DMS79 treated with DMSO at 0.1 percent for 48 hours (cell line): Measurements from ENCODE around the gene VPS11.
"Not testable (repeated sequence)": the region's sequence is repeated elsewhere in the genome, so short reads cannot be mapped to it uniquely, and the experiment has no call there.

Source experiments
- DNase-seq: peaks from one replicate; lab custom pipeline; 2025; lab: John Stamatoyannopoulos, UW

Gene VPS11

DNA sequence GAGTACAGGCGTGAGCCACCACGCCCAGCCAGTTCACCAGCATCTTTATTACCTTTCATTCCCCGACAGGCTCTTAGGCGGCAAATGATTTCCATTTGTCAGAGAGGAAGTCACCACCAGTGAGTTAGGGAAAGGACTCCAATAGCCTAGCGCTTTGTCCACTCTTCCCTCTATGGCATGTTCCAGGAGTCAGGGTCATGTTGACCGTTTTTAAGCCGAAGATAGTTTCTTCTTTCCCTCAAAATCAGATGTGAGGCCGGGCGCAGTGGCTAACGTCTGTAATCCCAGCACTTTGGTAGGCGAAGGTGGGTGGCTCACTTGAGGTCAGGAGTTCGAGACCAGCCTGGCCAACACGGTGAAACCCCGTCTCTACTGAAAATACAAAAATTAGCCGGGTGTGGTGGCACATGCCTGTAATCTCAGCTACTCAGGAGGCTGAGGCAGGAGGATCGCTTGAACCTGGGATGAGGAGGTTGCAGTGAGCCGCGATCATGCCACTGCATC, 35.6 kb downstream of the VPS11 start:
- not testable (repeated sequence) for DNase-seq

DNA sequence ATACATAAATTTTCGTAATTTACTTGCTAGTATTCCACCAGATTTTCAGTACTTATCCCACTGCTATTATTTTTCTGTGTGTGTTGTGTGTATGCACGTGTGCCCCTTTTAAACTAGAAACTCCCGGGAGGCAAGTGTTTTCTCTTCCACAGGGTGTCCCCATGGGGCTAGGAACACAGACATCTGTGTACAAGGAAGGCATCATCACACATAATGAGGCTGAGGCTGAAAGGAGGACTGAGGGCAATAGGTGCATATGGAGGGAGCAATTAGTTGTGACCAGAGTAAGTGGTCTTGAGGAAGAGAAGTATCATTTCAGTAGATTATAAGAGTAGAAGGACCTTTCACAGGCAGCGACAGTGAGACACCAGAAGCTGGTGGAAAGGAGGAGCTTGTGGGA, 36.2 kb downstream of the VPS11 start:
- peak; percentile 72 for DNase-seq

DNA sequence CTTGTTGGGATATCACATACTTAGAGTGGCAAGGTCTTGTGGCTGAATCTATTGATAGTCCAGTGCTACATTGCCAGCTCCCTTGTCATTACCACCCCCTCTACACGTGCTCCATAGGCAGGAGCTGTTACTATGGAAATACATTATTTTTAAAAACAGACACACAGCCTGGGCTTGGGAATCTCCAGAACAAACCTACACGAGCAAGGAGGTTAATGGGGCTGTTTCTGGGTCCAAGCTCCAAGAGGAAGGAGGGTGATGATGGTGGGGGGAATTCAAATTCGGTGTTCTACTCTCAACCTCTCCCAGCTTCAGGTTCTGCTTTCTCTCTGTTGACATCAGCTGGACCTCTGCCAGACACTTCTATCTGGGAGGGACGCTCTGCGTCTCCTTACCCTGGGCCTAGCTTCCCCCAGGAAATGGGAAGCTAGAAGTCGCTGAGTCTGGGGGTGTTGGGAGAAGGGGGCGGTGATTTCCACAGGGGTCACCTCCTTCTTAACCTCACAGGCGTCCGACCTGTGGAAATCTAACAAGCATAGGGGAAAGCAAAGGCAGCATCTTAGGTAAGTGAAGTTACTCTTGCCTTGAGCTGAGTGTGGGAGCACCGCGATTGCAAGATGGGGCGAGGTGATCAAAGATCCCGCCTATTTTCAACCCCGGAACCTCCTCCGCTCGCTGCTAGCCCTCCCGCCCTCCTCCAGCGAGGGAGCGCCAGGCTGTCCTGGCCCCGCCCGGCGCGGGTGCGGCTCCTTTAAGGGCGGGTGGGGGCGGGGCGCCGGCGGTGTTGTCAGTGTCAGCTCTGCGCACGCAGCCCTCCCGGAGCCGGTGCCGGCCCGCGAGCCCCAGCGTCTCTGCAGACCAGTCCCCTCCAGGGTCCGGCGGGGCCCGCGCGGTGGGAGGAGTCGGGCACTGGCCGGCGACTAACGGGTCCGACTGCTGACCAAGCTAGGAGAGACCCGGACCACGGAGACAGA, 39.2 kb downstream of the VPS11 start, which contains the start of gene C2CD2L:
Gene C2CD2L (plus strand): TSS at position 781 of the 974 bp plus-strand sequence. CDS start 398 bp downstream, outside the sequence.
- peak; percentile 88 for DNase-seq

DNA sequence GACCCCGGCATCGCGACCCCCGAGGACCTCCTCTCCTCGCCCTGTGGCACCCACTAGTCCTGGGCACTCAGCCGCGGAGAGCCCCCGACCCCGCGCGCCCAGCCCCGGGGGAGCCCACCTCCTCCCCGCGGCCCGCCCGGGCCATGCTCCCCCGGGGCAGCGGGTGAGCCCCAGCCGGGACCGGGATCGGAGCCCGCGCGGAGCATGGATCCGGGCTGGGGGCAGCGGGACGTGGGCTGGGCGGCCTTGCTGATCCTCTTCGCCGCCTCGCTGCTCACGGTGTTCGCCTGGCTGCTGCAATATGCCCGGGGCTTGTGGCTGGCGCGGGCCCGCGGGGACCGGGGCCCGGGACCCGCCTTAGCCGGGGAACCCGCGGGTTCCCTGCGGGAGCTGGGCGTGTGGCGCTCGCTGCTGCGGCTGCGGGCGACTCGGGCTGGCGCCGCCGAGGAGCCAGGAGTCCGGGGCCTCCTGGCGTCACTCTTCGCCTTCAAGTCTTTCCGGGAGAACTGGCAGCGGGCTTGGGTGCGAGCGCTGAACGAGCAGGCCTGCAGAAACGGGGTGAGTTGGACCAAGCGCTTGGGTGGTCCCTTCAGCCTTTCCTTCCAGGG, 40.0 kb downstream of the VPS11 start:
- no peak for DNase-seq

DNA sequence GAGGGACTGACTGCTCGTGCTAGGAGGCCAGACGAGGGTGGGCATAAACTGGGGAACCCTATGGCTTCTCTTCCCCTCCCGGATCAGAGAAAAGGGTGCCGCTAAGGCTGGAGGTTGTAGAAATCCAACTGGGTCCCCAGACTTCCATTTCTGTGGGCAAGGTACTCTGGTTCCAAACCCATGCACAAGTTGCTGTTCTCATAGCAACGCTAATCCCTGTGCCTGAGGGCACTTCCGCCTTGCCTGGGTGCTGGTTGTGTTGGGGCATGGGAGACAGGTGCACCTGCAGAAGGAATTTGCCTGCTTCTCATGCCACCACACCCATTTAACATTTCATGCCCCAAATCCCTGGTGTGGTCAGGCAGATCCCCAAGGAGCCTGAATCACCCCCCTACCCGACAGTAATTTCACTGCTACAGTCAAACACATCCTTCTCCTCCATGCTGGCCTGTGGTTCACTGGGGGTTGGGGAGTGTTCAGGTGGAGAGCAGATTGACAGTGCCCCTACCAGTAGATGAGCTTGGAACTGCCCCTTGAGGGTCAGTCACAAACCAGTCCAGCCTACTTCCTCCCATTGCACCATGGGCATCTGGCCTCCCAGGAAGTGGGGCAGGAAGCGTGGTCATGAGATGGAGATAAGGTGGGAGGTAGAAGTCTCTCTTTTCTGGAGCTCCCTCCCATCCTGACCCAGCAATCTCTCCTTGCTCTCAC, 40.7 kb downstream of the VPS11 start:
- peak; percentile 85 for DNase-seq

DNA sequence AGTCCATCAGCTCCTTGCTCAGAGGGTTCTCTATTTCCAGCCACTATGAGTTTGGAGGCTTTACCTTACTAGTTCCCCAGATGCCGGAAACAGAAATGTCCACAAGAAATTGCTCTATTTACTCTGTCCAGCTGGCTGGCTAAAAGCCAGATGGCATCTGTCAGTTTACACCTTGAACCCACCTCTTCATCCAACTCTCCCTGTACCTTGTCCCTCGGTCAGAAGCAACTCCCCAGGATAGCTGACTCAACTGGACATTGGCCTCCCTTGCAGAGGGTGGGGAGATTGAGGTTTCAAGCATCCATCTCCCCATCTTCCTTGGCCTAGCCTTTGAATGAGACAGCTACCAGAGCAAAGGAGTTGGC, 41.2 kb downstream of the VPS11 start:
- no peak for DNase-seq

DNA sequence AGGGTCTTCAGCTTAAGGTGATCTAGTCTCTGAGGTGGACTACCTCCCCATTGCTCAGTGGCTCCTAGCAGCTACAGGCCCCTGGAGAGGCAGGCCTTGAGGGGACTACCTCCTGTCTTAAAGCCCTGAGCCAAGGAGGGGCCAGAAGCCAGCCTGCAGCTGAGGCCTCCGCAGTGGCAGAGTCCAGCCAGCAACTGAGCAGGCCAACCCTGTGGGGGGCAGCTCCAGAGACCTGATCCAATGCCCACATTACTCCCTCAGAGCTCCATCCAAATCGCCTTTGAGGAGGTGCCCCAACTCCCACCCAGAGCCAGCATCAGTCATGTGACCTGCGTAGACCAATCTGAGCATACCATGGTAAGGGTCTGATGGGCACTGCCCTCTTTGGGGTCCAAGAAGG, 42.2 kb downstream of the VPS11 start:
- no peak for DNase-seq

DNA sequence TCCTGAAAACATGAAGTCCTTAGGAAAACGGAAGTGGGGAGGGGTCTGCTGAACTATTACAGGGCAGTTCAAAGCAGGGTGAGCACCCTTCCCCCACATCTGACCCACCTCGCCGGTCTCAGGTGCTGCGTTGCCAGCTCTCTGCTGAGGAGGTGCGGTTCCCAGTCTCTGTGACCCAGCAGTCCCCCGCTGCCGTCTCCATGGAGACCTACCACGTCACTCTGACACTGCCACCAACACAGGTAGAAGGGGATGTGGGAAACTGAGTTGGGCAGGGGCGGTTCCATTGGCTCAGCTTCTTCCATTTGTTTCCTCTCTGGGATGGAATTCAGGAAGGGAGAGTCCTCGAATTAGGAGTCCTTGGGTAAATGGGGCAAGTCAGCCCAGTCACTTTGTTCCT, 42.8 kb downstream of the VPS11 start:
- no peak for DNase-seq

DNA sequence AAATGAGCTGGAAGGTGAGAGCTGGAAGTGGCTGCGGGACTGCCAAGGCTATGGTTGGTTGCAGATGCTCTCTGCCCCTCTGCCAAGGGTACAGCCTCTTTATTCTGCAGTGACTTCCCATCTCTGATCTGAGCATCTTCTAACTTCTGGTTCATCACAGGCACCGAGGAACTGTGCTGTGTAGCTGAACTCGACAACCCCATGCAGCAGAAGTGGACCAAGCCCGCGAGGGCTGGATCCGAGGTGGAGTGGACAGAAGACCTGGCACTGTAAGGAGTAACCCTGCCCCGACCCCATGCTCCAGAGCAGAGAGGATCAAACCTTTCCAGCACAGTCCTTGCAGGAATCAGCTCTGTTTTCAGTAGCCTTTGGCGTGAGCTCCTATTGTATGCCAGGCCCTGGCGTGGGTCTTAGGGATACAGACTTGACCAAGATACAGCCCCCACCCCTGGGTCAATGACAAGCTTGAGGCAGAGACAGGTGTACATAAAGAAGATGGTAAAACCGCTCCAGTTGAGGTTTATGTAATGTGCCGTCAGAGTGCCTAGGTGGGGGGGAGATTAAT, 43.8 kb downstream of the VPS11 start:
- DNase-seq, result no peak

DNA sequence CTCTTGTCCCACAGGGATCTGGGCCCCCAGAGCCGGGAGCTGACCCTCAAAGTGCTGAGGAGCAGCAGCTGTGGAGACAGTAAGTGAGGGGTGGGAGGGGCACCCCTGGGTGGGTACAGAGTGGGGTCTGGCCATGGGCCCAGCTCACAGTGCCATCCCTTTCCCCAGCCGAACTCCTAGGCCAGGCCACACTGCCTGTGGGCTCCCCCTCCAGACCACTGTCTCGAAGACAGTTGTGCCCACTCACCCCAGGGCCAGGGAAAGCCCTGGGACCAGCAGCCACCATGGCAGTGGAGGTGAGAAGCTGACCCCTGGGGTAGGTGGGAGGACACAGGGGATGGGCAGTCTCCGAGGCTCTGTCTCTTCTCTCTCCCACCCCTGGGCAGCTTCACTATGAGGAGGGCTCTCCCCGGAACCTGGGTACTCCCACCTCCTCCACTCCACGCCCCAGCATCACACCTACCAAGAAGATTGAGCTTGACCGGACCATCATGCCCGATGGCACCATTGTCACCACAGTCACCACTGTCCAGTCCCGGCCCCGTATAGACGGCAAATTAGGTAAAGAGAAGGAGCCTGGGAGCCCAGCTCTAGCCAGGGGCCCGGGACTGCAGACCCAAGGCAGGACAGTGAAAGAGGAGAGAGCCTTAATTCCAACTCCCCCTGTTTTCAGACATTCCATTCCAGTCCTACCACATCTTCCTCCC, 44.8 kb downstream of the VPS11 start:
- no peak for DNase-seq

DNA sequence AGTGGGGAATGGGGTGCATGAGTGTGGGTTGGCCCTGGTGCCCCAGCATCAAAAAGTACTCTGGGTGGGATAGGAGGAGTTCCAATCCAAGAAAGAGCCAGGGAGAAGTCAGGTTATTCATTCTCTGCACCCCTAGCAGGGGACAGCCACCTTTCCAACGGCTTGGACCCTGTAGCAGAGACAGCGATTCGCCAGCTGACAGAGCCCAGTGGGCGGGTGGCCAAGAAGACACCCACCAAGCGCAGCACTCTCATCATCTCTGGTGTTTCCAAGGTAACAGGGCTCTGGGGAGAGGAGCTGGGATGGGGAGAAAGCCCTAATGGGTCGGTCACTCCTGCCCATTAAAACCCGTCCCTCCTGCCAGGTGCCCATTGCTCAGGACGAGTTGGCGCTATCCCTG, 46.1 kb downstream of the VPS11 start:
- no peak for DNase-seq

DNA sequence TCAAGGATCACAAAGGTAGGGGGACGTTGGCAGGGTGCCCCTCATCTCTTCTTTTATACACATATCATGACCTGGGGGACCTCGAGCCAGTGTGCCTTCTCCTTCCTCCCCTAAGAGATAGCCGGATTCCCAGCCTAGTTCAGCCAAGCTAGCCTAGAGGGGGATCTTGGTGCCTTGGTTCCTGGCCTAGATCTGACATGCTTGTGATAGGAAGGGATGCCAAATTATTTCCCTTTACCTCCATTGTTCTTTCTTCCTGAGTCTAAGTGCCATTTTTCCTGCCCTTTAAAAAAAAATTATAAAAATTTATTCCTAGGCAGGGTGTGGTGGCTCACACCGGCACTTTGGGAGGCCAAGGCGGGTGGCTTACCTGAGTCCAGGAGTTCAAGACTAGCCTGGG, 46.7 kb downstream of the VPS11 start:
- DNase-seq, result no peak

DNA sequence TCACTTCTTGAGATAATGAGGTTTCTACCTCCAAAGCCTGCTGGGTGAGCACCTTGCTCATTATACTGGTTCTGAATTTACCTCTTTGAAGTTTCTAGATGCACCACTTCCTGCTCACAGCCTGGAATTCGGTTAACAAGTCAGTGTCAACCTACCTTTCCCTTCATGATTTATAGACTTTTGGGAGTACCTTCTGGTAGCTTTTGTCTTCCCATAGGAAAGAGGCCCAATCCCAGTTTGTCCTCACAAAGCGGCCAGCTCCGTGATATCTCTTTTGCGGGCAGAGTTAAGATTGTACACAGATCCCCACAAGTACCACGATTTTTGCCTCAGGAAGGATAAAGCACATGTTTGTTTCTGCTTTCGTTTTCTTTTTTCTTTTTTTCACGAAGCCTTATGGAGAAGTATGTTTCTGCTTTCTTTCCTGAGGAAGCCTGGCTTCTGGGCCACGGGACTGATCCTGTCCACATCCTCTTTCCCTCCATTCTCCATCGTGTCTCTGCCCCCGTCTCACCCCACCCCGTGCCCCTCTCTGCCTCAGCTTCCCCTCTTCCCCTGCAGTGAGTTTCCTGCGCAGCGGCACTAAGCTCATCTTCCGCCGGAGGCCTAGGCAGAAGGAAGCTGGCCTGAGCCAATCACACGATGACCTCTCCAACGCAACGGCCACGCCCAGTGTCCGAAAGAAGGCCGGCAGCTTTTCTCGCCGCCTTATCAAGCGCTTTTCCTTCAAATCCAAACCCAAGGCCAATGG, 48.0 kb downstream of the VPS11 start:
- DNase-seq, result no peak

DNA sequence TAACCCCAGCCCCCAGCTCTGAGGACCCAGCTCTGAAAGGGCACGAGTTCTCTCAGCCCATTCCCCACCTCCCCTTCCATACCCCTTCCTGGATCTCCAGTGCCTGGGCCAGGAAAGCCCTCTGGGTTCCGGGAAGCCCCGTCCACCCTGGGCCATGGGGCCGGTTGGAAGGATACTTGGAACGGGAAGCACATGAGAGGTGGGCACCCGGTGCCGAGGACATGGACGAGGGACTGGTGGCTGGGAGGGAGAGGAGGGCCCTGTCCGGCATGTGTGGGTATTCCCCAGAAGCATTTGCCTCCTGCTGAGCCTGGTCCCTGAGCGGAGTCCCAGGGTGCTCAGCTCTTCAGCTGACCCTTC, 48.6 kb downstream of the VPS11 start:
- no peak for DNase-seq

DNA sequence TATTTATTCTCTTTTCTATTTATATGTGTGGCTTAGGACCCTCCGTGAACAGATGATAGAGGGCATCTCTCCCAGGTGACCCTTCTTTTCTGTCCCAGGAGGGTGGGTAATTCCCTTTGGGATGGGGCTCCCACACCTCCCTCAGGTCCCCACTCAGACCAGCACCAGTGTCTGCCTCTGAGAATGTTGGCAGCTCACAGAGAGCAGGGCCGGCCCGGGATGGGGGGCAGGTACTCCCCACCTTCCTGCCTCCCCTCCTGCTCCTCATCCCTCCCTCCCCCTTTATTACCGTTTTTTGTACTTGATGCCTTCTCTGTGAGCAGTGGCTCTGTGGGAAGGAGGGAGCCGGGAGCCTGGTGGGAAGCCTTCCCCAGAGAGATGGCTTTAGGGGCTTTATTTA, 49.0 kb downstream of the VPS11 start:
- no peak for DNase-seq

DNA sequence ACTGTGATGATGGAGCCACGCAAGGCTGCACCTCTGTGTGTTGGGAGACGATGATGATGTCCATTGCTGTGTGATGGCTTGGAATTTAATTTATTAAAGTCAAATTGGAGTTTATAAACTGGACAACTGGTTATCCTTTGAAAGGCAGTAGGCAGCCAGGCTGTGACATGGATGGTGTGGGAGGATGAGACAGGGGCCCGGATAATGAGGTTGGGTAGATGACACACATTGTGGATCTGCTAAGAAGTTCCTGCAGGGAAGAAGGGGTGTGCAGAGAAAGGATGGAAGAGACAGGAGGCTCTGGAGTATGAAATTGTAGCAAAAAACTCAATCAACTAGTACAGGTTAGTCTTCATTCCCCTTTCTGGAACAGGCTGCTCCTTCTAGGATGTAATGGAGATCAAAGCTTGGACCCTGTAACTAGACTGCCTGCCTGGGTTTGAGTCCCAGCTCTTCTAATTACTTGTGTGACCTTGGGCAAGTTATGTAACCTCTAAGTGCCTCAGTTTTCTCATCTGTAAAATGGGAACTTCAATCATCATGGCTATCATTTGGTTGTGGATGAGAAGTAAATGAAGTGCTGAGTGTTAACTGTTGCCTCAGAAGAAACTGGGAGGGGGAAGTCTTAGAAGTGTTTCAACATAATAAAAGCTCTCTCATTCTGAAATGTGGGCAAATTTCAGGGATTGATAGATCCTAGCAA, 49.5 kb downstream of the VPS11 start:
- no peak for DNase-seq

DNA sequence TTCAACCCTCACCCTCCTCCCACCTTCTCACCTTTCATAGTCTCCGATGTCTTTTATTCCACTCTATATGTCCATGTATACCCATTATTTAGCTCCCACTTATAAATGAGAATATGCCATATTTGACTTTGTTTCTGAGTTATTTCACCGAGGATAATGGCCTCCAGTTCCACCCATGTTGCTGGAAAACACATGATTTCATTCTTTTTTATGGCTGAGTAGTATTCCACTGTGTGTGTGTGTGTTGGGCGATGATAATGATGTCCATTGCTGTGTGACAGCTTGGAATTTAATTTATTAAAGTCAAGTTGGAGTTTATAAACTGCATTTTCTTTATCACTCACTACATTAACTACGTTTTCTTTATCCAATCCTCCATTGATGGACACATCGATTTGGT, 50.6 kb downstream of the VPS11 start:
- DNase-seq, result no peak

DNA sequence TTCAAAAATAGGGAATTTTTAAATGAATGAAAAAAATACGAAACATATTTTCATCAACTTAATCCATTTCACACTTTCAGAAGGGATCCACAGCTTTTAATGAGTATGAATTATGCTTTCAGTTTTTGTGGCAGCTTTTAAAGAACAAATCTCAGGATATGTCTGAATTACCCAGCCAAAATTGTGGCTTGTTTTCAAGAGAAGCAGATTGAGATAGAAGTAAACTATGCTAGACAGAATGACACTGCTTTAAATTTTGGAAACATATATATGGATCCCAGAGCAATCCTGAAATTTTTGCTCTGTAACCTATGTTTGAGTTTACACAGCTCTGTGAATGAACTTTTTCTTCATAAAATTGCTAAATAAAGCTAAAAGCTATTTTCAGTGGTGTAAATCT, 51.3 kb downstream of the VPS11 start:
- no peak for DNase-seq

DNA sequence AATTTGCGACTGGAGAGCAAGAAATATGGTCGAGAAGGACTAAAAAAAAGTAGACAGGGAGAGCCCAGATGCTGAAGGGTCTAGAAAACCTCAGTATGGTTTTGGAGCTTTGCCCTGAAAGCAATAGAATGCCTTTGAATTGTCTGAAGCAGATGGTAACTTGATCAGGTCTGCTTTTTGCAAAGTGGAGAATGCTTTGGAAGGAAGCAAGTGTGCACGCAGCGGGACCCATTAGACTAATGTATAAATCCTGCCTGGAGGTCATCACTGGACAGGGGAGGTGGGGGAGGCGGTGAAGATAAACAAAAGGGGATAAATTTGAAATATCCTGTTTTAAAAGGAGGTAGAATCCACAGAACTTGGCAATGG, 53.0 kb downstream of the VPS11 start:
- peak; percentile 87 for DNase-seq
